ENCODE measurements around the gene CAMK2A. TPM values are rescaled to one million over a fixed set of nuclear protein-coding genes. Genes with fewer than 3 reads are reported as not detected.

Gene CAMK2A
- total and polyA plus RNA-seq, 3 donors from 2014 or later = 0.24 to 0.70 (median 0.25) TPM

DNA sequence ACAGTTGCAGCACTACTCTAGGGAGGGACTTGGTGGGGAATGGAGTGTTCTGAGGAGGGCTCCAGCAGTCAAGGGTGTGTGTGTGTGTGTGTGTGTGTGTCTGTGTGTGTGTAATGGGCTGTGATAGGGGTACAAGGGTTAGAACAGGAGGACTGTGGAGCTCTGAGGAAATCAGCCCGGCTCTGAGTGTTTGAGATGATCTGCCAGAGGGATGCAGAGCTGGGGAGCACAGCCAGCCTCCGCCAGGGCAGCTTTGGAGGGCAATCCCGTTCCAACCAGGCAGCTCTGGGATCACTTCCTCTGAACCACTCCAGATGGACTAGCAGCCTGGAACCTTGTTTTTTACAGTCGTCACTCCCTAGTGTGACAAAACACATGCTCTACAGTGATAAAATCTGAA, 102.7 kb downstream of the CAMK2A start:
- no peak for DNase-seq
- TF ChIP-seq, protein P1, sequence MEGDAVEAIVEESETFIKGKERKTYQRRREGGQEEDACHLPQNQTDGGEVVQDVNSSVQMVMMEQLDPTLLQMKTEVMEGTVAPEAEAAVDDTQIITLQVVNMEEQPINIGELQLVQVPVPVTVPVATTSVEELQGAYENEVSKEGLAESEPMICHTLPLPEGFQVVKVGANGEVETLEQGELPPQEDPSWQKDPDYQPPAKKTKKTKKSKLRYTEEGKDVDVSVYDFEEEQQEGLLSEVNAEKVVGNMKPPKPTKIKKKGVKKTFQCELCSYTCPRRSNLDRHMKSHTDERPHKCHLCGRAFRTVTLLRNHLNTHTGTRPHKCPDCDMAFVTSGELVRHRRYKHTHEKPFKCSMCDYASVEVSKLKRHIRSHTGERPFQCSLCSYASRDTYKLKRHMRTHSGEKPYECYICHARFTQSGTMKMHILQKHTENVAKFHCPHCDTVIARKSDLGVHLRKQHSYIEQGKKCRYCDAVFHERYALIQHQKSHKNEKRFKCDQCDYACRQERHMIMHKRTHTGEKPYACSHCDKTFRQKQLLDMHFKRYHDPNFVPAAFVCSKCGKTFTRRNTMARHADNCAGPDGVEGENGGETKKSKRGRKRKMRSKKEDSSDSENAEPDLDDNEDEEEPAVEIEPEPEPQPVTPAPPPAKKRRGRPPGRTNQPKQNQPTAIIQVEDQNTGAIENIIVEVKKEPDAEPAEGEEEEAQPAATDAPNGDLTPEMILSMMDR (IDR thresholded peaks at IDR 0.05) = no peak
- no peak for TF ChIP-seq POLR2A (IDR thresholded peaks at IDR 0.05)
- Histone ChIP-seq H3K4me1 (peaks cover 6% of the 10 kb centered on the region), H3K9me3 (no peaks in the 10 kb centered on the region), H3K27me3 (no peaks in the 10 kb centered on the region), H3K27ac (no peak overlapping the region), H3K4me3 (no peak overlapping the region), H3K36me3 (ENCODE audit: low read depth, missing control alignments) (no peaks in the 10 kb centered on the region)
- intact Hi-C loops (cut with DNase I; ENCODE audit: low total_unique reads) = no loop called here
- WGBS, 2 donors = 70 to 78% methylated on average over 4 of the region's 4 CpGs

DNA sequence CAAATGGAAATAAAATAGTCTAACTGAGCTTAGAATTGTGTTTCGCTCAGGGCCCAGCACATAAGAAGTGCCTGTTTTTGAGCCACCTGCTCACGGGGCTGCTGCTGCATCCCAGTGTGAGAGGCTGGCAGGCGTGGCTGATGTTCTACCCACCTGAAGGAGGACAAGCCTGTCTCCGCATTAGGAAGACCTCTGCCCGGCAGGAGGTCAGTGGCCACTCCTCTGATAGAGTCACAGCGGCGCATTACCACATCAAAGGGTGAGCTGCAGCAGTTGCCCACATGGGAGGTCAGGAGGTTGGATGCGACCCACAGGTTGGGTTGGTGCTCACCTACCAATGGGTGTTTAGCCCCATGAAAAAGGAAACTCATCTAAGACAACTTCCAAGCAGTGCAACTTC, 103.4 kb downstream of the CAMK2A start:
- Histone ChIP-seq H3K4me3 (no peak overlapping the region), H3K9me3 (no peaks in the 10 kb centered on the region), H3K36me3 (ENCODE audit: low read depth, missing control alignments) (no peaks in the 10 kb centered on the region), H3K27ac (no peak overlapping the region), H3K27me3 (no peaks in the 10 kb centered on the region), H3K4me1 (peaks cover 14% of the 10 kb centered on the region)
- TF ChIP-seq, protein P1 (IDR thresholded peaks at IDR 0.05) = no peak
- TF ChIP-seq POLR2A (IDR thresholded peaks at IDR 0.05) = no peak
- 97 to 98% methylated on average over 6 to 8 of the region's 8 CpGs for WGBS, 2 donors
- no peak for DNase-seq
- intact Hi-C loops (cut with DNase I; ENCODE audit: low total_unique reads) = no loop called here

DNA sequence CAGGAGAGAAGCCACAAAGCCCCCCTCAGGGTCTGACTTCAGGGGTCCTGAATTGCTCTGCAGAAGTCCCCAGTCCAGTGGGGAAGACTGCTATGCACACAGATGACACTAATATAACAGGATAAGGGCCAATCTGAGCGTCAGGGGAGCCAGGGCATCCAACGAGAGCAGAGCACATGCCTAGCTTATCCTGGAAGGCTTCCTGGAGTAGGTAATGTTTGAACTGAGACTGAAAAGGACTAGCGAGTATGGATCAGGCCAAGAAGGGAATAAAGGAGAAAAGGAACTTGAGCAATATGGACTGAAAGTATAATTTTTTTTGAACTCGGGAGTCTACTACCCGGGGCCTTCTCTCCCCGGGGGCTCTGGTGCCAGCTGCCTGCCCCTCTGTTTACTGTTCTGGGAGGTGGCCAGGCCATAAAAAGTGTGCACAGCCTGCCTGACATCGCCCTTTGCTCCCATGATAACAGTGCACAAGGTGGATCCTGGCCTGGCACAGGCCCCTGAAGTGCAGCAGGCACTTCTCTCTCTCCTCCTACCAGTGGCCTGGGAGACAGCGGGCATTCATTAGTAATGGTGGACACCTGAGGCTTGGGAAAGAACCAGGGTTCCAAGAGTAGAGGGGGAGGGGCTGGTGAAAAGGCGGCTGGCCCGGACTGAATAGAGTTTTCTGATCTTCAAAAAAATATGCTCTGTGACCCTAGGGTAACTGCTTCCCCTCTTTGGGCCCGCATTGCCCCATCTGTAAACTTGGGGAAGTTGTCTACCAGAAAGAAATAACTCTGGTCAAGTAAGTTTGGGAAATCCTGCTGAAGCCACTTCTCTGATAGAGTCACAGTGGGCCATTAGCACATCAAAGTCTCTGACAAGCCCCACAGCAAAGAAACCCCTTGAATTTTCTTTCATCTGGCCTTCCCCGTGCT, 104.3 kb downstream of the CAMK2A start:
- no peak for DNase-seq
- 85 to 91% methylated on average over 12 of the region's 12 CpGs for WGBS, 2 donors
- Histone ChIP-seq H3K9me3 (no peaks in the 10 kb centered on the region), H3K4me3 (no peak overlapping the region), H3K27ac (no peak overlapping the region), H3K4me1 (peaks cover 21% of the 10 kb centered on the region), H3K36me3 (ENCODE audit: low read depth, missing control alignments) (no peaks in the 10 kb centered on the region), H3K27me3 (no peaks in the 10 kb centered on the region)
- TF ChIP-seq, protein P1 (IDR thresholded peaks at IDR 0.05) = no peak
- no peak for TF ChIP-seq POLR2A (IDR thresholded peaks at IDR 0.05)
- intact Hi-C loops (cut with DNase I; ENCODE audit: low total_unique reads) = no loop called here

DNA sequence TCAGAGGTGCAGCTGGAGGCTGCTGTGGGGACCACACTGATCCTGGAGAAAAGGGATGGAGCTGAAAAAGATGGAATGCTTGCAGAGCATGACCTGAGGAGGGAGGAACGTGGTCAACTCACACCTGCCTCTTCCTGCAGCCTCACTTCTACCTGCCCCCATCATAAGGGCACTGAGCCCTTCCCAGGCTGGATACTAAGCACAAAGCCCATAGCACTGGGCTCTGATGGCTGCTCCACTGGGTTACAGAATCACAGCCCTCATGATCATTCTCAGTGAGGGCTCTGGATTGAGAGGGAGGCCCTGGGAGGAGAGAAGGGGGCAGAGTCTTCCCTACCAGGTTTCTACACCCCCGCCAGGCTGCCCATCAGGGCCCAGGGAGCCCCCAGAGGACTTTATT, 105.6 kb downstream of the CAMK2A start:
- TF ChIP-seq, protein P1 (IDR thresholded peaks at IDR 0.05) = no peak
- no peak for TF ChIP-seq POLR2A (IDR thresholded peaks at IDR 0.05)
- Histone ChIP-seq H3K27me3 (no peaks in the 10 kb centered on the region), H3K9me3 (no peaks in the 10 kb centered on the region), H3K4me3 (no peak overlapping the region), H3K4me1 (peaks cover 32% of the 10 kb centered on the region), H3K36me3 (ENCODE audit: low read depth, missing control alignments) (no peaks in the 10 kb centered on the region), H3K27ac (no peak overlapping the region)
- 94 to 100% methylated on average over 2 of the region's 2 CpGs for WGBS, 2 donors
- intact Hi-C loops (cut with DNase I; ENCODE audit: low total_unique reads) = no loop called here
- DNase-seq = no peak

All from testis (tissue), 3 donors.